ENCODE results near the gene SCUBE1.

The SCUBE1 gene

DNA sequence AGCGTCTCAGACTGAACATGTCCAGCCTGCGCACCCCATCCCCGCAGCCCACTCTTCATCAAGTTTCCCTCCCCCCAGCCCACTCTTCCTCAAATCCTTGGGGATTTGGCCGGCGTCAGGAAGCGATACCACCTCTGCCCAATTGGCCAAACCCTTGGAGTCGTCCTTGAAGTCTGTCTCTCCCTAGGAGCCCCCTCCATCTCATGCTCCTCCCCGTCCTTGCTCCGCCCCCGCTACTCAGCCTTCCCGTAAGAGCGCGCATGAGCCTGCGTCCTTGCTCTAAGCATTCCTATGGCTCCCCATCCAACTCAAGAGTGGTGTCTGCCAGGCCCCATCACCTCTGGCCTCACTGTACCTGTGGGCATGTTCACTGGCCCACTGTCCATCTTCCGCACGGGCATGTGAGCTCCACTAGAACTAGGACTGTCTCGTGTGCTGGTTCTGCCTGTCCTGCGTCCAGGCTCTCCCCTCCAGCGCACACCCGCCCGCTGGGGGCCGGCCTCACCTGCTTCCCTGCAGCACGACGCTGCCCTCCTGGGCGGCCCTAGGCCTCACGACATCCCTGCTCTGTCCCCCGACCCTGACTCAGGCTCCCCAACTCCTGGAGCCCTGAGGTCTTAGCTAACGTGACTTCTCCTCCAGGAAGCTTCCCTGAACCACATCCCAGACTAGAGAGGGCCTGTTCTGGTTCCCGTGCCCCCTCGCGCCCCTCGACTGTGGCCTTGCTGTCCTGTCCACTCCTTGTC lies 125.7 kb downstream of the SCUBE1 start:
- DNase-seq (ENCODE audit: low read depth): no peak
- no peak overlapping the region for H3K4me3 ChIP-seq (replicated peaks; ENCODE audit: low read depth, low read length)
- TF ChIP-seq, protein P1, sequence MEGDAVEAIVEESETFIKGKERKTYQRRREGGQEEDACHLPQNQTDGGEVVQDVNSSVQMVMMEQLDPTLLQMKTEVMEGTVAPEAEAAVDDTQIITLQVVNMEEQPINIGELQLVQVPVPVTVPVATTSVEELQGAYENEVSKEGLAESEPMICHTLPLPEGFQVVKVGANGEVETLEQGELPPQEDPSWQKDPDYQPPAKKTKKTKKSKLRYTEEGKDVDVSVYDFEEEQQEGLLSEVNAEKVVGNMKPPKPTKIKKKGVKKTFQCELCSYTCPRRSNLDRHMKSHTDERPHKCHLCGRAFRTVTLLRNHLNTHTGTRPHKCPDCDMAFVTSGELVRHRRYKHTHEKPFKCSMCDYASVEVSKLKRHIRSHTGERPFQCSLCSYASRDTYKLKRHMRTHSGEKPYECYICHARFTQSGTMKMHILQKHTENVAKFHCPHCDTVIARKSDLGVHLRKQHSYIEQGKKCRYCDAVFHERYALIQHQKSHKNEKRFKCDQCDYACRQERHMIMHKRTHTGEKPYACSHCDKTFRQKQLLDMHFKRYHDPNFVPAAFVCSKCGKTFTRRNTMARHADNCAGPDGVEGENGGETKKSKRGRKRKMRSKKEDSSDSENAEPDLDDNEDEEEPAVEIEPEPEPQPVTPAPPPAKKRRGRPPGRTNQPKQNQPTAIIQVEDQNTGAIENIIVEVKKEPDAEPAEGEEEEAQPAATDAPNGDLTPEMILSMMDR (IDR thresholded peaks at IDR 0.05; ENCODE audit: low read length, missing control alignments): no peak

GRCh38 chr22:43216738-43217137 lies 126.4 kb downstream of the SCUBE1 start:
- no peak overlapping the region for H3K4me3 ChIP-seq (replicated peaks; ENCODE audit: low read depth, low read length)
- TF ChIP-seq, protein P1 (IDR thresholded peaks at IDR 0.05; ENCODE audit: low read length, missing control alignments): no peak
- DNase-seq (ENCODE audit: low read depth): no peak

GRCh38 chr22:43213962-43214361 lies 129.2 kb downstream of the SCUBE1 start:
- no peak overlapping the region for H3K4me3 ChIP-seq (replicated peaks; ENCODE audit: low read depth, low read length)
- TF ChIP-seq, protein P1 (IDR thresholded peaks at IDR 0.05; ENCODE audit: low read length, missing control alignments): no peak
- no peak for DNase-seq (ENCODE audit: low read depth)

- DNase-seq (ENCODE audit: low read depth): no peak
- TF ChIP-seq, protein P1 (IDR thresholded peaks at IDR 0.05; ENCODE audit: low read length, missing control alignments): no peak
- no peak overlapping the region for H3K4me3 ChIP-seq (replicated peaks; ENCODE audit: low read depth, low read length)
Measured at GRCh38 chr22:43213051-43213450, 130.1 kb downstream of the SCUBE1 start.

- TF ChIP-seq, protein P1 (IDR thresholded peaks at IDR 0.05; ENCODE audit: low read length, missing control alignments): no peak
- no peak overlapping the region for H3K4me3 ChIP-seq (replicated peaks; ENCODE audit: low read depth, low read length)
- no peak for DNase-seq (ENCODE audit: low read depth)
Measured at GRCh38 chr22:43212434-43212952, 130.7 kb downstream of the SCUBE1 start.

- H3K4me3 ChIP-seq (replicated peaks; ENCODE audit: low read depth, low read length): no peak overlapping the region
- no peak for DNase-seq (ENCODE audit: low read depth)
- TF ChIP-seq, protein P1 (IDR thresholded peaks at IDR 0.05; ENCODE audit: low read length, missing control alignments): no peak
Measured at GRCh38 chr22:43211941-43212433, 131.2 kb downstream of the SCUBE1 start.

All from fibroblast of pulmonary artery (primary cell).